Epithelial cell of esophagus (primary cell): ENCODE measurements around the gene FBXO8.

Experiments
- DNase-seq: peaks from one replicate; pipeline ENCODE4 v3.0.0; 2010; ENCODE audit warnings: low read depth
- H3K4me3 ChIP-seq: 2 replicates; pipeline ENCODE4 v1.5.1; 2011; ENCODE audit warnings: mild to moderate bottlenecking, low read length, control low read depth
- TF ChIP-seq, protein P1 (sequence below): IDR thresholded peaks from 2 replicates; pipeline ENCODE4 v1.5.1; 2011; ENCODE audit warnings: low read depth, mild to moderate bottlenecking, low read length, control low read depth, inconsistent platforms; ENCODE audit not compliant: insufficient read depth; ENCODE audit errors: missing control alignments

Gene FBXO8

DNA sequence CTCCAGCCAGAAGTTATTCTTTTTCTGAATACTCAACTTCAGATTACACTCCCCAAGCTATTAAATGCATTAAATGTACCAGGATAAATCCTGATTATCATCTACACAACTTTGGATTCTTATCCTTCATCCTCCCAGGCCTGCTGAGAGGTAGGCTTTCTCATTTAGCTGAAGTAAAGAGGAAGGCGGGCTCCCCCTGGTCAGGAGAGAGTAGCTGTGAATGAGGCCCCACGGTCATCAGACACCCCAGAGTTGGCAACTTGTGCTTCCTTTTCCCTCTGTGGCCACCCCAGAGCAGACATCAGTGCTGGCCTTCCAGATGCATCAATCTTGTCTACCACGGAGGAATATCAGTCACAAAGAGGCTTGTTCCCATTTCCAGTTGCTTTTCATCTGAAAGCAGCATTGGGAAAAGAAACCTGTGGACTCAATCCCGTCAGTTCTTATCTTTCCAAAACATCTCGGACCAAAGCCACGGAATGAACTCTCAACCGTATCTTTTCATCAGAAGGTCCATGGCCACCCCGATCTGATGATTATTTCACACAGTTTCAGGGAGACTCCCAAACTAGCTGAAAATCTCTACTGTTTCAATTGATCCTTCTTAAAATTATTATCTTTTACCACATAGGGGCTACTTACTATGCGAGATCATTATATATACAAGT, 79.2 kb downstream of the FBXO8 start:
- TF ChIP-seq, protein P1, sequence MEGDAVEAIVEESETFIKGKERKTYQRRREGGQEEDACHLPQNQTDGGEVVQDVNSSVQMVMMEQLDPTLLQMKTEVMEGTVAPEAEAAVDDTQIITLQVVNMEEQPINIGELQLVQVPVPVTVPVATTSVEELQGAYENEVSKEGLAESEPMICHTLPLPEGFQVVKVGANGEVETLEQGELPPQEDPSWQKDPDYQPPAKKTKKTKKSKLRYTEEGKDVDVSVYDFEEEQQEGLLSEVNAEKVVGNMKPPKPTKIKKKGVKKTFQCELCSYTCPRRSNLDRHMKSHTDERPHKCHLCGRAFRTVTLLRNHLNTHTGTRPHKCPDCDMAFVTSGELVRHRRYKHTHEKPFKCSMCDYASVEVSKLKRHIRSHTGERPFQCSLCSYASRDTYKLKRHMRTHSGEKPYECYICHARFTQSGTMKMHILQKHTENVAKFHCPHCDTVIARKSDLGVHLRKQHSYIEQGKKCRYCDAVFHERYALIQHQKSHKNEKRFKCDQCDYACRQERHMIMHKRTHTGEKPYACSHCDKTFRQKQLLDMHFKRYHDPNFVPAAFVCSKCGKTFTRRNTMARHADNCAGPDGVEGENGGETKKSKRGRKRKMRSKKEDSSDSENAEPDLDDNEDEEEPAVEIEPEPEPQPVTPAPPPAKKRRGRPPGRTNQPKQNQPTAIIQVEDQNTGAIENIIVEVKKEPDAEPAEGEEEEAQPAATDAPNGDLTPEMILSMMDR, result no peak
- DNase-seq, result no peak
- no peak overlapping the region for H3K4me3 ChIP-seq

DNA sequence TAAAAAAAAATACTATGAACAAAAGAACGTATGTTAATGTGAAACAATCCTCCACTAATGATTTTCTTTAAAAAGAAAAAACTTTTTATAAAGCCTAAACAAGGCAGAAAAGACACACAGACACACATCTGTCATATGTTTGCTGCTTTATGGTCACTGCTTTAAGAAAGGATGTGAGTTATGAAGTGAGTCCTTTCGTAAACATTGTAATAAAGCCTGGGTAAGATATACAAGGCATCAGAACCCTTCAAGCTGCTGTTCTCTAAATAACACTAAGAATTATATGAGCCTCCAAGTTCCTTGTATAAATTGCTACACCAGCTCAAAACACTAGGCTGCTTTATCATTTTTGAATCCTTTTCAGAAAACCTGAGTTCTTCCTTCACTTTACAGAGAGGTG, 81.6 kb downstream of the FBXO8 start:
- TF ChIP-seq, protein P1, result no peak
- no peak for DNase-seq
- no peak overlapping the region for H3K4me3 ChIP-seq

DNA sequence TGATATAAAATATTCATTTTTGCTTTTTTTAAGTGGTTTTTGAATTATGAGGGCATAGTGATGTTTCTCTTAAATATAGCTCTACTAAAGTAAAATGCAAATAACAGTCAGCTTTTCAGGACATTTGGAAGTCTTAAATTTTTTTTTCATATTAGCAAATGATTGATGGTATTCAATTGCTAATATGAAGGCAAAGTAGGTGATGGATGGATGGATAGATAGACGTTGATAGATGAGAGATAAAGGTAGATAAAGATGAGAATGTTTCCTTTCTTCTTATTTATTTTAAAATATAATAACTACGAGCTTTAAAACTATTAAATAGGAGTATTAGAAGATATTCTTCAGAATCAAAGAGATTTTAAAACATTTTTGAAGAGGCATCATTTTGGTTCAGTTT, 83.7 kb downstream of the FBXO8 start:
- no peak overlapping the region for H3K4me3 ChIP-seq
- TF ChIP-seq, protein P1, result no peak
- DNase-seq, result no peak

DNA sequence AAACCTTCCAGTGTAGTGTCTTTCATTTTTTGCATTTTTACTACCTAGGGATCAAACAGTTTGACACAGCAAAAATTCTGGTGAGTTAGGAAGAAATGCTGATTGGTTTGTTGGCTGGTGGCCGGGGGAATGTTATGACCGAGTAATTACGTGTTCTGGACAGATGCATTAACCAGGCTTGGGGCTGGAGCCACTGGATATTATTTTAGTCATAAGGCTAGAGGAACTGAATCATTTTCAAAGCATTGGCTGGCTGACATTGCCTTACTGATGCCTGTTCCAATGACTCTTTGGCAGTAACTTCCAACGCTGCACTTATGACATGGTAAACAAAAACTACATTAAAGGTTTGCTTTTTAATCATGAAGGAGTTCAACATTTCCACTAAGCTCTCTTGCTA, 84.6 kb downstream of the FBXO8 start:
- peak; percentile 47 for DNase-seq
- TF ChIP-seq, protein P1, result no peak
- H3K4me3 ChIP-seq, result no peak overlapping the region

DNA sequence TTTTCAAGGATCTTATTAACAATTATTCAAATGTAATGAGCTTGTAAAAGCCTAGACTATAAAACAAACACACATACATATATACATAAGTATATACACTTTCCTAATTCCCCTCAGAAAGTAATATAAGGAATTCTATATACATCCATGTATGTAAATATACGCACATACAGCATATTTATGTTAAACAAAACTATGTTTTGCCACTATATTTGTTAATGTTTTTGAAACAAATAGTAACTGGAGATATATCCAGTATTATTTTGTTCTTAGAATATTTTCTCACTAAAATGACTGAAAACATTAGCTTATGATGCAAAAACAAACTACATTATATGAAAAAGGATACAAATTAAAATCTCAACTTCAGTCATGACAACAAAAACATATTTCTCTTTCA, 85.1 kb downstream of the FBXO8 start:
- DNase-seq, result no peak
- TF ChIP-seq, protein P1, result no peak
- H3K4me3 ChIP-seq, result no peak overlapping the region

DNA sequence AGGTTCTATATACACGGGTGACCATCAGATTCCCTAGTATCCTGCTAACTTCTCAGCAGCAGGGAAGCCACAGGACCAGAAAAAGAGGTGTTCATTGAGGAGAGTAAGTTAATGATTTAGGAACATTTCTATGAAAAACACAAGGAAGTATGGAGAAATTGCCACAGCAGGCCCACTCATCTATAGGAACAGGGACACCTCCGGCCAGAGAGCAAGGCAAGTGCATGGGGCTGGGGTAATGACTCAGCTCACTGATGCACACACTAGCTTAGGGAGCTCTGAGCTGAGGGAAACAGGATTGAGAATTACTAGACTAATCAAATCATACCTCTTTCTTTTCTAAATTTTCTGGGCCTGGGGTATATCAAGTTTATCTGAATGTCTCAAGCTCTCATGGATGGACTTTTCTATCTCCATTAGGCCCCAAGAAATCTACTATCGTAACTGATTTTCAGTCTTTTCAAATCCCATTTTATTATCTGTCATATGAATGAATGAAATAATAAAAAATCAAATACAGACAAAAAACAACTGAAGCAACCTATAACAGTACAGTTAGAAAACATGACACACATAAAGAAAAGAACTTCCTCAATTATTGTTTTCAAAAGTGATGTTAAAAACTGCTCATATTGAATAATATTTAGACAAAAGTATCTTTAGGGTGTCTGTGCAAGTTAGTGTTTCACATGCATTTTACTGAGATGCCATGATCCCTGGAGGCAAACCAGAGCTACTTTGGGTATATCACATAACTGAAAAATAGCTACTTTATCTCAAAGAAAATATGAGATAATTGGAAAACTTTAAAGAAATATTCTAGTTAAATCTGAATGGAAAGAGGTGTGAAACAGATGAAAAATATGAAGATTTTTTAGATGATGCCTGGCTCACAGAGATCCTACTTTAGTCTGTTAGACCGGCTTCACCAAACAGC, 89.8 kb downstream of the FBXO8 start:
- TF ChIP-seq, protein P1, result no peak
- no peak overlapping the region for H3K4me3 ChIP-seq
- no peak for DNase-seq
